Glomerular visceral epithelial cell (primary cell): ENCODE data around the gene FAM168B.

ENCODE experiments used
- DNase-seq: peaks from one replicate; pipeline ENCODE4 v3.0.0-alpha.2; 2016; ENCODE audit errors: extremely low spot score

The FAM168B gene

GRCh38 chr2:131023758-131024157, 69.5 kb downstream of the FAM168B start:
- no peak for DNase-seq

GRCh38 chr2:131022731-131023130, 70.5 kb downstream of the FAM168B start:
- no peak for DNase-seq

- DNase-seq: peak; percentile 28
Measured at GRCh38 chr2:131016826-131017741, 76.2 kb downstream of the FAM168B start.

DNA sequence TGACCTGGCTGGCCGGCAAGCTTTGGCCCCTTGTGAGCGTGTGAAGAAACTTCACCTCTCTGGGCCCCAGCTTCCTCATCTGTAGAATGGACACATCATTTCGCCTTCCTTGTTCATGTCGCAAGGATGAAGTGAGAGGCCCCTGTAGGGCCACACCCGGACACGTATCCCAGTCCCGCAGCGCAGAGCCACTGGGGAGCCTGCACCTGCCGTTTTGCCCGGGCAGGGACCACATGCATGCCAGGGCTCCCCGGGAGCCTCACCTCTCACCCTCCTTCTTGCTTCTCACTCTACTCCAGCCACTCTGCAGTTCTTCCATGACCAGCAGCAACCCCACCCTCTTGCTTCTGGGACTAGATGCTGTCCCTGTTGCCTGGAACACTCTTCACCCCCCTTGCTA, 77.5 kb downstream of the FAM168B start:
- no peak for DNase-seq

- no peak for DNase-seq
Measured at GRCh38 chr2:131014141-131014540, 79.1 kb downstream of the FAM168B start.

DNA sequence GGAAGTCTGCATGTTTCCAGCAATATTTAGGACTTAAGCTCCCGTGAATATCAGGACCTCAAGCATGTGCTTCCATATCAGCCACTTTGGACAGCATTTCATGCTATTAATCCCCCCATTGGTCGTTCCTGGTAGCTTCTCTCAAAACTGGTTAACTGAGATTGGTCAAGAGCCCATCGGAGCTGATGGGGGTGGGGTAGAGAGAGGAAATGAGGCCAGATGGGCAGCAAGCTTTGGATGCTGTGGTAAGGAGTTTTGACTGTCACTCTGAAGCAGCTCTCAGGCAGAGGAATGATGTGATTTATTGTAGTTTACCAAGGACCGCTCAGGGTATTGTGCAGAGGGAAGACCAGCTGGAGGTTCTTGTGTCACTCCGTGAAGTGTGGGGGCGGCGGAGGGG, 81.8 kb downstream of the FAM168B start:
- no peak for DNase-seq

GRCh38 chr2:131010566-131010965, 82.7 kb downstream of the FAM168B start:
- DNase-seq: no peak

DNA sequence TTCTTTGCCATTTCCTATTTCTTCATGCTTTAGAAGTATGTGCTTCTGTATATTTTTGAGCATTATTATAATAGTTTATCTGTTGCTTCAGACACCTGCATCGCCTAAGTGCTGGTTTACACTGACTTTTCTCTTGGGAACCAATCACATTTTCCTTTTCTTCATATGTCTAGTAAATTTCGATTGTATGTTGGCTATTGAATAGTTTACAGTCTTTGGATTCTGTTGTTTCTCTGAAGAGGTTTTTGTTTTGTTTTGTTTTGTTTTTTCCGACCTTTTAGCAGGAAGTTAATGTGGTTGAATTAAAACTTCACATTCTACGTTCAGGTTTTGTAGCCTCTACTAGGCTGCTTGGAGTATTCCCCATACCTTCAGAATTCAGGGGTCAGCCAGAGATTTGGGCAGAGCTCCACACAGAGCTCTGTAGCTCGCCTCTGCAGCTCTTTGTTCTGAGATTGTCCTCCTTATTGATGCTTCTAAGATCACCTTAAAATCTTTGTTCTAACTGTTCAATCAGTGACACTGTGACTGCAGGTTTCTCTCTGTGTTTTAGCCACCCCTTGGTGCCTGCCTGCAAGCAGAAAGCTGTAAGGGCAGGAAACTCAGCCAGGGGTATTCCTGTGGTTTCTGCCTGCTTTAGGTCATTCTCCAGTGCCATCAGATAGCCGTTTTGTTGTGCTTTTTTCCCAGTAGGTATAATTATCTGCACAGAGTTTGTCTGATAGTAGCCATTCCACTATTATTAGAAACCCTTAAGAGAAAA, 83.4 kb downstream of the FAM168B start:
- DNase-seq: no peak

DNA sequence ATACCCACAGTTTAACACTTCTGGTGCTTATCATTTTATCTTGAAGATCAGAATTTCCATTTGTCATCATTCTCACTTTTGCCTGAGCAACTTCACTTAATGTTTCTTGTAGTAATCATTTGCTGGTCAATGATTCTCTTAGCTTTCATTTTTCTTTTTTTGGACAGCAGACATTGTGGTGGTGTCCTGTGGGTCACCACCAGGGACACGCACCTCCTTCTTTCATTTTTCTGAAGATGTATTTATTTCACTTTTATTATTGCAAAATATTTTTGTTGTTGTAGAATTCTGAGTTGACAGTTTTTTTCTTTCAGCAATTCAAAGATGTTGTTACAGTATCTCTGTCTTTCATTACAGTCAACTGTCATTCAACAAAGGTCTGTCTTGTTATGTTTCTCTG, 84.3 kb downstream of the FAM168B start:
- no peak for DNase-seq

- no peak for DNase-seq
Measured at GRCh38 chr2:131006561-131006960, 86.7 kb downstream of the FAM168B start.

DNA sequence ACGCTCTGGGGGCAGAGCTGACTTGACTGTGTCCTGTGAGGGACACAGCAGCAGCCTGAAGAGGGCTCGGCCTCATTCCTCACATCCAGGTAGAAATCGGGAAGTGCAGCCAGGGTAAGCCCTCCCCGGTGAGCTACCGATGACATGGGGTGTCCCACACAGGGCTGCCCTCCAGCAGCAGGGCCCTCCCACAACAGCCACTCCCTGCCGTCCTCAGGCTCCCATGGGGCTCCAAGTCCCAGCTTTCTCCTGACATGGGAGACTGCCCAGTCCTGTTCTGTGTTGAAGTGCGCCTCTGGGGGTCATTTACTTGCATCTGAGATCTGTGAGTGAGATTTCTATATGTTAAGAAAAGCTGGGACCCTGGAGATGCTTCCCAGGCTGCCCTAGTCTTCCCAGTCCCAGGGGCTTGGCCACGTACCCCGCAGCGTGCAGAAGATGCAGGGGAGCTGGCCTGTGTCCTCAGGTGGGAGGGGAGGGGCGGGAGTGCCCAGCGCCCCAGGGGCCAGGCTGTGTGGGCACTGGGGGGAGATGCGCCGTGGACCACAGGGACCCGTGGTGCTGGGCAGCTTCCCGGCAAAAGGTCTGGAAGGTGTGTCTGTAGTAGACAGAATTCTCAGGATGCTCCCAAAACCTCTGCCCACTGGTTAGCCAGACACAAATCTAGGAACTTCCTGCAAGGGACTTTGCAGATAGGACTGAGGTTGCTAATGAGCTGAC, 87.9 kb downstream of the FAM168B start:
- no peak for DNase-seq

DNA sequence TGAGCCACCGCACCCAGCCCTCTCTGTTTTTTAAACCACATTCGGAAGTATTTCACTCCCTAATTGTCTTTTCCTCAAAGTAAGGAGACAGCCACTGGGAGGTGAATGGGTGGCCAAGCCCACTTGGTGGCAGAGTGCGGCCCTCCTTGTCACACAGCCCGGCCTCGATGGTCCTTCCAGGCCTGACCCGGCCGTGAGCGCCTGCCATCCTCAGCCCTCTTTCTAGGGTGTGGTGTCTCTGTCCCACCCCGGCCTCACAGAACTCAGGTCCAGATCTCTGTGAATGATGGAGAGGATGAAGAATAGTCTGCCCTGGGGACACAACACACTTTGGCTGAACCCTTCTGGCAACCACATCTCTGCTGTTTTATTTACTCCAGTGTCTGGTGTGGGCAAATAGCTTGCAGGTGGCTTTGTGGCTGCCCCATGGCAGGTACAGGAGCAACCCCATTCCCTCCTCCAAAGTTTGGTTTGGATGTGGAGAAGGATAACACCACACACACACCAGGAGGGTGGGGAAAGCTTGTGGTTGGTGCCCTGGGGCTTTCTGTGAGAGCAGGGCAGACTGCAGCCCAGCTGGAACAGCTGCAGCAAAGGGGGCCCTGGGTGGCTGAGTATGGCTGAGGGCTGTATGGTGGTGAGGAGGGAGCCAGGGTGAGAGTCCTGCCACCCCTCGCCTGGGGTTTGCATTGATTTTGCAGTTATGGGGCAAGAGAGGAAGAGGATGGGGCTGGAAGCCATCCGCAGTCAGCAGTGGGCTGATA, 88.6 kb downstream of the FAM168B start:
- no peak for DNase-seq

DNA sequence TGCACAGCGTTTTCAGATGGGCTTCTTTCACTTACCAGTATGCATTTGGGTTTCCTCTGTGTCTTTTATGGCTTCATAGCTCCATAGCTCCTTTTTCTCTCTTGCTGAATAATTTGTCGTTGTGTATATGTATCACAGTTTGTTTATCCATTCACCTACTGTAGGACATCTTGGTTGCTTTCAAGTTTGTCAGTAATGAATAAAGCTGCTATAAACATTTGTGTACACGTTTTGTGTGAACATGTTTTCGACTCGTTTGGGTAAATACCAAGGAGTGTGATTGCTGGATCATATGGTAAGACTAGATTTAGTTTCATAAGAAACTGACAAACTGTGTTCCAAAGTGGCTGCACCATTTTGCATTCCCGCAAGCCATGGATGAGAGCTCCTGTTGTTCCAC, 94.7 kb downstream of the FAM168B start:
- DNase-seq: no peak
